Myometrial cell (primary cell): Measurements from ENCODE around the gene MOB3C. TPM values are rescaled to one million over a fixed set of nuclear protein-coding genes. Genes with fewer than 3 reads are reported as not detected.

Experiments
- total RNA-seq: library from RNA; depleted of rRNA; stranded (reverse); fragments of >200 nt; gene quantifications from 2 replicates; pipeline ENCODE4 v1.2.3, GENCODE V29; 2015

Gene MOB3C
- 8.6 and 10.6 TPM in 2 replicates for total RNA-seq

GRCh38 chr1:46616277-46617107 lies at the start of gene MOB3C:
TSS of gene MOB3C (minus strand) at chr1:46616811. CDS start at chr1:46613321, 3,490 bp downstream.

DNA sequence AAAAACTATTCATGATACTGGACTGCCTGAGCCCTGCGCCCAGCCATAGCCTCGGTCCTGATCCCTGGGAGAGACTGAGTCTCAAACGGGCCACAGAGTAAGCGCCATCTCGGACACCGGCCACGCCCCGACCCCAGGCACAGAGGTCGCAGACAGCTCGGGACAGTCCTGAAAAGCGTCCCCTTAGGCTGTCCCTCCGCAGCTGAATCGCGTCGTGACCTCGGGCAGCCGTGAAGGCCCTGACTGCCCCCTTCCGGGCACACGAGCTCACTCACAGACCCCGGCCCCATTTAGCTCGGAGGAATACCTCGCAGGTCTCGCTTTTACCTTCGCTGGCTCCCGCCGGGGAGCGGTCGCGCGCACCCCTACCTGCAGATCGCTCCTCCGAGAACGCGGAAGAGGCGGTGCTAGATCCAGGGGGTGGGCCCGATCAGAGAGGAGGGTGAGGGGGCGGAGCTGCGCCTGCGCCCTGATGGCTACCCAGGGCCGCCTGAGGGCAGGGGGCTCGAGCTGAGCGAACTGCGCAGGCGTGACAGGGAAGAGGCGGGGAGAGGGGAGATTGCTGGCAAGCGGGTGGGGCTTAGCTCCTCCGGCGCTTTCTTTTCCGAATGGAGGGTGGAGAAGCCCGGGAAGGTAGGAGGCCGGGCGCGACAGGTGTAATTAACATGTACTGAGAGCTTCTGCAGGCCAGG lies 12.6 kb downstream of the MOB3C start, which contains the start of gene MKNK1:
Gene MKNK1 (minus strand): TSS at position 411 of the 692 bp plus-strand sequence. CDS start 20,941 bp downstream, outside the sequence.

Other genes starting within 250 kb of the MOB3C start
- 0.29 and 0.89 TPM in 2 replicates for gene FAAH, start 222.5 kb downstream of the MOB3C start, total RNA-seq
- not detected in 2 replicates for gene DMBX1, start 127.0 kb downstream of the MOB3C start, total RNA-seq
- gene KNCN, start 65.2 kb downstream of the MOB3C start, total RNA-seq: not detected in 2 replicates
- gene MKNK1, start 12.5 kb downstream of the MOB3C start, total RNA-seq: 10.1 and 11.9 TPM in 2 replicates
- 61.5 and 78.1 TPM in 2 replicates for gene ATPAF1, start 51.6 kb upstream of the MOB3C start, total RNA-seq
- not detected in 2 replicates for gene TEX38, start 55.0 kb upstream of the MOB3C start, total RNA-seq
- 35.5 and 36.3 TPM in 2 replicates for gene EFCAB14, start 102.3 kb upstream of the MOB3C start, total RNA-seq
- gene CYP4B1, start 182.2 kb upstream of the MOB3C start, total RNA-seq: not detected in 2 replicates